Neutrophil (primary cell): Measurements from ENCODE around the gene C1GALT1C1L.
A peak's percentile ranks its signal among the peaks of the same experiment; 100 is the strongest.

Experiments
- H3K27ac ChIP-seq: fragments of 200-600 bp; sonication (generic); 2 replicates; pipeline ENCODE4 v1.5.1; 2016; ENCODE audit warnings: mild to moderate bottlenecking, moderate library complexity
- H3K27me3 ChIP-seq: fragments of 200-600 bp; sonication (generic); 2 replicates; pipeline ENCODE4 v1.6.0; 2016; ENCODE audit warnings: mild to moderate bottlenecking
- H3K36me3 ChIP-seq: fragments of 200-600 bp; sonication (generic); 2 replicates; pipeline ENCODE4 v1.5.1; 2017
- H3K4me1 ChIP-seq, 2 experiments: fragments of 200-600 bp in 1 of 2; sonication (generic) in 1 of 2; 1 replicate in 1 of 2; 2 replicates in 1 of 2; pipeline versions ENCODE4 v1.5.1 to v1.6.1; 2013 to 2016; ENCODE audit warnings: low read depth in 1 of 2, low read length in 1 of 2, mild to moderate bottlenecking in 1 of 2, moderate library complexity in 1 of 2; ENCODE audit not compliant: control insufficient read depth in 1 of 2, insufficient read depth in 1 of 2
- H3K4me3 ChIP-seq, 2 experiments: fragments of 200-600 bp in 1 of 2; sonication (generic) in 1 of 2; 1 replicate in 1 of 2; 2 replicates in 1 of 2; pipeline ENCODE4 v1.5.1; 2013 to 2016; ENCODE audit warnings: low read depth in 1 of 2, low read length in 1 of 2, mild to moderate bottlenecking in 1 of 2, moderate library complexity in 1 of 2
- H3K9me3 ChIP-seq: fragments of 200-600 bp; sonication (generic); 2 replicates; pipeline ENCODE4 v1.5.1; 2016
- CTCF ChIP-seq: fragments of 200-600 bp; sonication (generic); IDR thresholded peaks from 2 replicates; pipeline ENCODE4 v1.5.1; 2016; ENCODE audit warnings: antibody characterized with exemption

Gene C1GALT1C1L

GRCh38 chr2:43676322-43677050 is at the start of gene C1GALT1C1L:
Gene C1GALT1C1L, minus strand, starts transcription at chr2:43676429. Its CDS starts 107 bp downstream, at chr2:43676322.
- H3K27me3 ChIP-seq = peaks cover 52% of the 10 kb centered on the region
- H3K9me3 ChIP-seq = no peaks in the 10 kb centered on the region
- no peaks in the 10 kb centered on the region for H3K36me3 ChIP-seq
- no peak for TF ChIP-seq CTCF
- H3K4me3 ChIP-seq = peak within 1 kb of the TSS in 1 of 2 experiments; percentile 14
- H3K4me1 ChIP-seq = peaks cover 0 to 7% of the 10 kb centered on the region in 2 experiments
- H3K27ac ChIP-seq = no peak within 1 kb of the TSS

- no peak for TF ChIP-seq CTCF
- no peak overlapping the region for H3K4me3 ChIP-seq
- H3K9me3 ChIP-seq = no peaks in the 10 kb centered on the region
- no peaks in the 10 kb centered on the region for H3K4me1 ChIP-seq
- H3K36me3 ChIP-seq = no peaks in the 10 kb centered on the region
- H3K27ac ChIP-seq = no peak overlapping the region
- H3K27me3 ChIP-seq = peaks cover 41% of the 10 kb centered on the region
Observed at GRCh38 chr2:43725711-43726246, 49.5 kb upstream of the C1GALT1C1L start.

- H3K9me3 ChIP-seq = no peaks in the 10 kb centered on the region
- no peak overlapping the region for H3K27ac ChIP-seq
- peaks cover 43% of the 10 kb centered on the region for H3K27me3 ChIP-seq
- no peaks in the 10 kb centered on the region for H3K4me1 ChIP-seq
- no peaks in the 10 kb centered on the region for H3K36me3 ChIP-seq
- H3K4me3 ChIP-seq = no peak overlapping the region
- no peak for TF ChIP-seq CTCF
Observed at GRCh38 chr2:43724728-43725526, 48.7 kb upstream of the C1GALT1C1L start.

GRCh38 chr2:43718530-43719124 is 42.4 kb upstream of the C1GALT1C1L start:
- Histone ChIP-seq H3K9me3 (no peaks in the 10 kb centered on the region), H3K4me1 (no peaks in the 10 kb centered on the region), H3K27ac (no peak overlapping the region), H3K36me3 (no peaks in the 10 kb centered on the region), H3K4me3 (no peak overlapping the region), H3K27me3 (peaks cover 32% of the 10 kb centered on the region)
- TF ChIP-seq CTCF = no peak

- no peaks in the 10 kb centered on the region for H3K9me3 ChIP-seq
- H3K27me3 ChIP-seq = peaks cover 36% of the 10 kb centered on the region
- no peaks in the 10 kb centered on the region for H3K4me1 ChIP-seq
- no peaks in the 10 kb centered on the region for H3K36me3 ChIP-seq
- no peak overlapping the region for H3K27ac ChIP-seq
- no peak overlapping the region for H3K4me3 ChIP-seq
- no peak for TF ChIP-seq CTCF
Observed at GRCh38 chr2:43717322-43717721, 41.1 kb upstream of the C1GALT1C1L start.
